ENCODE measurements around the gene HSD17B12. TPM values are rescaled to one million over a fixed set of nuclear protein-coding genes. Genes with fewer than 3 reads are reported as not detected.

The HSD17B12 gene
- total and polyA plus RNA-seq, 2 of the 13 experiments (the other 11 are each of a cell fraction or from before 2014, with no cell fraction given), result 50.3 to 117 TPM

DNA sequence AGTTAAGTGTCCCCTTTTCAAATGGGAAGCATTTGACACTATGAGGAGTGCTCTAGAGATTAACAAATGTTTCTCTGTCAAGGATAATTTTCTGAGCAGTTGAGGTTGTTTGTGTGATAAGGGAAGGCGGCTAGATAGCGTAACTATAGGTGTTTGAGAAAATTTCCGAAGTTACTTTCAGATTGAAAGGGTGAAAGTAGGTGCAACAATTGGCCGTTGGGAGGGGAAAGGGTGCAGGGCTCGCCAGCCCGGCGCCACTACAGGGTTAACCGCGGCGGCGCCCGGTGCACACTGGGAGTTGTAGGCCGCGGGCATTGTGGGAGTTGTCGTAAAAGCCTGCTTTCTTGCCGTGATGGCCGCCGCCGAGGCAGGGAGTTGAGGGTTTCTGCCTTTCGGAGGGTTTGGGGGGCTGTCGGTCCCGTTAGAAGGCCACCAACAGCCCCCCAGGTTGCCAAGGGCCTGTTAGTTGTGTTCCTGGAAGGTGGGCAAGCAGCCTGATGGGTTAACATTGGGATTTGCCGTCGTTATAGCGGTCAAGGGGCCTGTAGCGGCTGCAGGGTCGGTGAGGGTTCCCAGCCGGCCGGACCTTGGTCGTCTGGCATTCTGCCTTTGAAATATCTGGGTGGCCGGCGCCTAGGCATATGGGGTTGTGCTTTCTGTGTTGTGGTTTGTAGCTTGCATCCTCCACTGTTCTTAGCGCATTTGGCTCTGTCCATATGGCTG, 36.5 kb upstream of the HSD17B12 start (continued):
- TF ChIP-seq ZNF333 (CRISPR knock-in tag; IDR thresholded peaks at IDR 0.05; ENCODE audit: borderline replicate concordance) (0 out of 2 replicates have a peak, but pooled peaks have one; percentile 40), ETV6 (CRISPR knock-in tag; conservative IDR thresholded peaks at IDR 0.05) (no peak; the same call in 1 of the 2 replicates), RORA (CRISPR knock-in tag; IDR thresholded peaks at IDR 0.05) (no peak), MEIS1 (CRISPR knock-in tag; IDR thresholded peaks at IDR 0.05; ENCODE audit: borderline replicate concordance) (peak; percentile 83; the same call in 1 of the 2 replicates), ARID2 (CRISPR knock-in tag; IDR thresholded peaks at IDR 0.05; ENCODE audit: borderline replicate concordance) (no peak), ZMYM2 (CRISPR knock-in tag; IDR thresholded peaks at IDR 0.05) (no peak), SAFB2 (CRISPR knock-in tag; IDR thresholded peaks at IDR 0.05; ENCODE audit: borderline replicate concordance, low read depth) (no peak), CREB1 (IDR thresholded peaks at IDR 0.05) (0 out of 2 replicates have a peak, but pooled peaks have one; percentile 31), CREB1 (CRISPR knock-in tag; IDR thresholded peaks at IDR 0.05) (peak; percentile 83), POGZ (CRISPR knock-in tag; IDR thresholded peaks at IDR 0.05) (peak; percentile 93), FOXM1 (CRISPR knock-in tag; IDR thresholded peaks at IDR 0.05) (no peak), PAWR (CRISPR knock-in tag; IDR thresholded peaks at IDR 0.05; ENCODE audit: borderline replicate concordance) (no peak), ZNF501 (CRISPR knock-in tag; IDR thresholded peaks at IDR 0.05) (peak; percentile 94), RNF2 (conservative IDR thresholded peaks at IDR 0.05; ENCODE audit: low read depth) (0 out of 2 replicates have a peak, but pooled peaks have one; percentile 32), FIP1L1 (IDR thresholded peaks at IDR 0.05; ENCODE audit: borderline replicate concordance, insufficient read depth, low read depth, low read length) (no peak), ZNF34 (CRISPR knock-in tag; IDR thresholded peaks at IDR 0.05; ENCODE audit: borderline replicate concordance) (no peak), ZBTB7A (CRISPR knock-in tag; IDR thresholded peaks at IDR 0.05) (no peak), MED1 (CRISPR knock-in tag; IDR thresholded peaks at IDR 0.05) (peak; percentile 54), RELA (CRISPR knock-in tag; IDR thresholded peaks at IDR 0.05) (no peak), ZNF713 (CRISPR knock-in tag; IDR thresholded peaks at IDR 0.05) (no peak), AGO1 (IDR thresholded peaks at IDR 0.05; ENCODE audit: low read depth, low read length, poor library complexity, severe bottlenecking) (no peak), ZSCAN12 (CRISPR knock-in tag; IDR thresholded peaks at IDR 0.05) (no peak), GFI1 (CRISPR knock-in tag; IDR thresholded peaks at IDR 0.05; ENCODE audit: borderline replicate concordance) (no peak)
- TF ChIP-seq, protein P1, sequence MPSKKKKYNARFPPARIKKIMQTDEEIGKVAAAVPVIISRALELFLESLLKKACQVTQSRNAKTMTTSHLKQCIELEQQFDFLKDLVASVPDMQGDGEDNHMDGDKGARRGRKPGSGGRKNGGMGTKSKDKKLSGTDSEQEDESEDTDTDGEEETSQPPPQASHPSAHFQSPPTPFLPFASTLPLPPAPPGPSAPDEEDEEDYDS (CRISPR knock-in tag; IDR thresholded peaks at IDR 0.05), result no peak
- TF ChIP-seq, protein P2, sequence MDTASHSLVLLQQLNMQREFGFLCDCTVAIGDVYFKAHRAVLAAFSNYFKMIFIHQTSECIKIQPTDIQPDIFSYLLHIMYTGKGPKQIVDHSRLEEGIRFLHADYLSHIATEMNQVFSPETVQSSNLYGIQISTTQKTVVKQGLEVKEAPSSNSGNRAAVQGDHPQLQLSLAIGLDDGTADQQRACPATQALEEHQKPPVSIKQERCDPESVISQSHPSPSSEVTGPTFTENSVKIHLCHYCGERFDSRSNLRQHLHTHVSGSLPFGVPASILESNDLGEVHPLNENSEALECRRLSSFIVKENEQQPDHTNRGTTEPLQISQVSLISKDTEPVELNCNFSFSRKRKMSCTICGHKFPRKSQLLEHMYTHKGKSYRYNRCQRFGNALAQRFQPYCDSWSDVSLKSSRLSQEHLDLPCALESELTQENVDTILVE (CRISPR knock-in tag; IDR thresholded peaks at IDR 0.05), result peak; percentile 35
- TF ChIP-seq, protein P3, sequence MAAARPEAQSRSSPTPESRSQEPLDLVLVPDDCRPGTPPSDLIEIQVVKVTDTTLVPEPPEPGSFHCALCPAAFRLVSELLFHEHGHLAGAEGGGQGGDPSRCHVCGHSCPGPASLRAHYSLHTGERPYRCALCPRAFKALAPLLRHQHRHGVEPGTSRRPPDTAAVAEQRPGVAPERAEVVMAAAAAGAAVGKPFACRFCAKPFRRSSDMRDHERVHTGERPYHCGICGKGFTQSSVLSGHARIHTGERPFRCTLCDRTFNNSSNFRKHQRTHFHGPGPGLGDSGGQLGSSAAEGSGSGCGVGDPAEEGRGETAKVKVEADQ (CRISPR knock-in tag; IDR thresholded peaks at IDR 0.05; ENCODE audit: borderline replicate concordance), result no peak
- TF ChIP-seq, protein P4, sequence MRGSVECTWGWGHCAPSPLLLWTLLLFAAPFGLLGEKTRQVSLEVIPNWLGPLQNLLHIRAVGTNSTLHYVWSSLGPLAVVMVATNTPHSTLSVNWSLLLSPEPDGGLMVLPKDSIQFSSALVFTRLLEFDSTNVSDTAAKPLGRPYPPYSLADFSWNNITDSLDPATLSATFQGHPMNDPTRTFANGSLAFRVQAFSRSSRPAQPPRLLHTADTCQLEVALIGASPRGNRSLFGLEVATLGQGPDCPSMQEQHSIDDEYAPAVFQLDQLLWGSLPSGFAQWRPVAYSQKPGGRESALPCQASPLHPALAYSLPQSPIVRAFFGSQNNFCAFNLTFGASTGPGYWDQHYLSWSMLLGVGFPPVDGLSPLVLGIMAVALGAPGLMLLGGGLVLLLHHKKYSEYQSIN (CRISPR knock-in tag; IDR thresholded peaks at IDR 0.05; ENCODE audit: borderline replicate concordance), result no peak
